CD4-positive, alpha-beta T cell (primary cell): ENCODE data around the gene PTMS. TPM values are rescaled to one million over a fixed set of nuclear protein-coding genes. Genes with fewer than 3 reads are reported as not detected.

Experiments
- ATAC-seq: fragments of 200-7000 bp; cut with Tn5 transposase; one replicate; pipeline ENCODE4 v1.10.0; 2022; ENCODE audit warnings: mild to moderate bottlenecking; ENCODE audit not compliant: poor library complexity
- CTCF ChIA-PET: fragments of 350-600 bp; sonication (Branson Sonifier 250); formaldehyde crosslinking; loops from one replicate; lab custom pipeline; 2021; ENCODE audit warnings: antibody characterized with exemption, inconsistent platforms; lab: Charles Lee
- POLR2A ChIA-PET: fragments of 350-600 bp; sonication (Branson Sonifier 250); formaldehyde crosslinking; loops from one replicate; lab custom pipeline; 2021; ENCODE audit warnings: antibody characterized with exemption, inconsistent platforms; lab: Charles Lee
- DNase-seq, 14 experiments: peaks; one replicate each; pipeline ENCODE4 v3.0.0-alpha.2; 2013 to 2020; ENCODE audit warnings: mixed read lengths in 2 of 14
- H3K27ac ChIP-seq, 2 donors: one replicate each; pipeline versions ENCODE4 v1.5.1 to v1.7.0; 2013; ENCODE audit warnings: low read length in 2 of 2, low read depth in 1 of 2, mild to moderate bottlenecking in 1 of 2
- H3K27me3 ChIP-seq, 2 experiments: 1 replicate in 1 of 2; 2 replicates in 1 of 2; pipeline versions ENCODE4 v1.6.1 to v1.7.0; 2013; ENCODE audit warnings: low read length in 2 of 2, control low read depth in 1 of 2, mild to moderate bottlenecking in 1 of 2, moderate library complexity in 1 of 2; ENCODE audit not compliant: insufficient read depth in 2 of 2, control insufficient read depth in 1 of 2
- H3K36me3 ChIP-seq: one replicate; pipeline ENCODE4 v1.6.1; 2013; ENCODE audit warnings: low read length, control low read depth; ENCODE audit not compliant: insufficient read depth
- H3K4me1 ChIP-seq: one replicate; pipeline ENCODE4 v1.6.1; 2013; ENCODE audit warnings: low read length, control low read depth; ENCODE audit not compliant: insufficient read depth
- H3K4me3 ChIP-seq: one replicate; pipeline ENCODE4 v1.5.1; 2013; ENCODE audit warnings: mild to moderate bottlenecking, low read length, moderate library complexity
- H3K9me3 ChIP-seq, 2 experiments: 1 replicate in 1 of 2; 2 replicates in 1 of 2; pipeline versions ENCODE4 v1.6.1 to v1.7.0; 2013; ENCODE audit warnings: low read length in 2 of 2, mild to moderate bottlenecking in 2 of 2, control low read depth in 1 of 2, moderate library complexity in 1 of 2; ENCODE audit not compliant: control insufficient read depth in 1 of 2, insufficient read depth in 1 of 2
- H3K27ac Mint-ChIP-seq: one replicate; pipeline ENCODE4 v1.8.0; 2020; ENCODE audit warnings: mixed read lengths
- H3K27me3 Mint-ChIP-seq: one replicate; pipeline ENCODE4 v1.8.0; 2021; ENCODE audit warnings: mixed read lengths
- H3K36me3 Mint-ChIP-seq: one replicate; pipeline ENCODE4 v1.8.0; 2021; ENCODE audit warnings: low read depth, mixed read lengths
- H3K4me1 Mint-ChIP-seq: one replicate; pipeline ENCODE4 v1.8.0; 2021; ENCODE audit warnings: low read depth, mixed read lengths
- H3K4me3 Mint-ChIP-seq: one replicate; pipeline ENCODE4 v1.8.0; 2020; ENCODE audit warnings: mild to moderate bottlenecking, mixed read lengths
- H3K9me3 Mint-ChIP-seq: one replicate; pipeline ENCODE4 v1.8.0; 2020; ENCODE audit warnings: mixed read lengths
- CTCF ChIP-seq: fragments of 200-600 bp; IDR thresholded peaks from one replicate; pipeline ENCODE4 v1.8.0; 2022; ENCODE audit warnings: antibody characterized with exemption, mild to moderate bottlenecking
- intact Hi-C, 2 experiments: fragments of 100-400 bp; cut with DNase I in 1 of 2; cut with micrococcal nuclease in 1 of 2; formaldehyde crosslinking; loops; one replicate each; pipeline versions ENCODE4 v1.15.1 to v1.9.0; 2023 to 2025; cut with DNase I, micrococcal nuclease
- total RNA-seq, 174 experiments: library from RNA in 2 of 174; stranded (reverse) in 2 of 174; gene quantifications; one replicate each; pipeline ENCODE4 v1.2.3 and lab custom pipeline; 2021 to 2026

PTMS gene
- total RNA-seq, 2 experiments from 2014 or later, result 1.5 to 1.9 TPM

- ATAC-seq (peak; percentile 65), DNase-seq (peak in 12 of 14 experiments; percentile 28 to 79 (median 50))
- no peaks in the 10 kb centered on the region for H3K9me3 ChIP-seq
- Mint-ChIP-seq H3K27ac (no peak overlapping the region), H3K9me3 (no peaks in the 10 kb centered on the region), H3K27me3 (peaks cover 60% of the 10 kb centered on the region), H3K4me3 (peak overlapping the region; percentile 93), H3K36me3 (no peaks in the 10 kb centered on the region), H3K4me1 (peaks cover 52% of the 10 kb centered on the region)
- H3K4me1 ChIP-seq, result peaks cover 46% of the 10 kb centered on the region
- H3K27ac ChIP-seq, result no peak overlapping the region
- intact Hi-C loops, result no loop called here
- ChIA-PET POLR2A (interaction anchor here (0.7 to 2.8 kb wide), 17 partner anchors 8 to 153 kb away, joined by 3 to 20 read pairs (median 4); partner anchors contain the start of genes CD4, CDCA3, COPS7A and GPR162), CTCF (interaction anchor here (0.7 to 3.2 kb wide), 20 partner anchors 8 to 213 kb away, joined by 3 to 27 read pairs (median 6); partner anchors contain the start of genes CD4, COPS7A, MLF2 and P3H3)
- H3K36me3 ChIP-seq, result no peaks in the 10 kb centered on the region
- H3K4me3 ChIP-seq, result peak overlapping the region; percentile 56
- TF ChIP-seq CTCF, result peak; percentile 38
- peaks cover 22 to 31% of the 10 kb centered on the region in 2 experiments for H3K27me3 ChIP-seq
Measured at GRCh38 chr12:6766651-6767349, 637 bp downstream of the PTMS start.

GRCh38 chr12:6767353-6768319, 1.5 kb downstream of the PTMS start:
- no peak overlapping the region for H3K27ac ChIP-seq
- CTCF ChIA-PET, result interaction anchor here (1.0 to 3.2 kb wide), 14 partner anchors 9 to 214 kb away, joined by 3 to 27 read pairs (median 6); partner anchors contain the start of genes CD4, MLF2 and P3H3
- H3K4me1 ChIP-seq, result peaks cover 54% of the 10 kb centered on the region
- ATAC-seq (no peak), DNase-seq (no peak)
- H3K4me1 Mint-ChIP-seq, result peaks cover 56% of the 10 kb centered on the region
- no peaks in the 10 kb centered on the region for H3K36me3 ChIP-seq
- H3K36me3 Mint-ChIP-seq, result no peaks in the 10 kb centered on the region
- no peaks in the 10 kb centered on the region for H3K9me3 Mint-ChIP-seq
- POLR2A ChIA-PET, result interaction anchor here (0.9 to 2.8 kb wide), 13 partner anchors 7 to 83 kb away, joined by 3 to 20 read pairs (median 5); partner anchors contain the start of genes CD4, CDCA3, GPR162 and MLF2
- peak overlapping the region; percentile 56 for H3K4me3 ChIP-seq
- no peaks in the 10 kb centered on the region for H3K9me3 ChIP-seq
- TF ChIP-seq CTCF, result no peak
- peaks cover 23 to 32% of the 10 kb centered on the region in 2 experiments for H3K27me3 ChIP-seq
- H3K4me3 Mint-ChIP-seq, result peak overlapping the region; percentile 93
- intact Hi-C loops, result no loop called here
- peaks cover 63% of the 10 kb centered on the region for H3K27me3 Mint-ChIP-seq
- no peak overlapping the region for H3K27ac Mint-ChIP-seq

- Mint-ChIP-seq H3K27me3 (peaks cover 70% of the 10 kb centered on the region), H3K4me1 (peaks cover 64% of the 10 kb centered on the region), H3K27ac (no peak overlapping the region), H3K36me3 (no peaks in the 10 kb centered on the region), H3K9me3 (no peaks in the 10 kb centered on the region), H3K4me3 (peak overlapping the region; percentile 27)
- H3K4me1 ChIP-seq, result peaks cover 63% of the 10 kb centered on the region
- intact Hi-C loops, result no loop called here
- no peak overlapping the region for H3K27ac ChIP-seq
- ChIA-PET POLR2A (interaction anchor here (1.6 kb wide), 1 partner anchor 15 kb away, joined by 6 read pairs; the partner anchor contains the start of gene MLF2), CTCF (no interaction called here)
- ATAC-seq (no peak), DNase-seq (no peak)
- no peak for TF ChIP-seq CTCF
- H3K9me3 ChIP-seq, result no peaks in the 10 kb centered on the region
- H3K27me3 ChIP-seq, result peaks cover 30 to 39% of the 10 kb centered on the region in 2 experiments
- no peak overlapping the region for H3K4me3 ChIP-seq
- H3K36me3 ChIP-seq, result no peaks in the 10 kb centered on the region
Measured at GRCh38 chr12:6768437-6768914, 2.3 kb downstream of the PTMS start.
